AG10803 (cell line): ENCODE measurements around the gene GSG1.

ENCODE experiments used
- DNase-seq: peaks from one replicate; pipeline ENCODE4 v3.0.0; 2010; ENCODE audit warnings: low read depth
- H3K4me3 ChIP-seq: 2 replicates; pipeline ENCODE4 v1.5.1; 2011; ENCODE audit warnings: mild to moderate bottlenecking, low read length, control low read depth
- CTCF ChIP-seq: conservative IDR thresholded peaks from 2 replicates; pipeline ENCODE4 v1.5.1; 2011; ENCODE audit warnings: mild to moderate bottlenecking, low read length, control low read depth, inconsistent platforms

The GSG1 gene

GRCh38 chr12:13099844-13100604 is 3.4 kb downstream of the GSG1 start:
- DNase-seq = no peak
- peak overlapping the region; percentile 51; the same call in 1 of the 2 replicates for H3K4me3 ChIP-seq
- no peak for TF ChIP-seq CTCF

GRCh38 chr12:13099066-13099843 is 4.2 kb downstream of the GSG1 start:
- peak; percentile 46 for DNase-seq
- no peak overlapping the region for H3K4me3 ChIP-seq
- no peak for TF ChIP-seq CTCF

GRCh38 chr12:13097491-13098011 is 5.9 kb downstream of the GSG1 start:
- H3K4me3 ChIP-seq = peak overlapping the region; percentile 59
- DNase-seq = peak; percentile 44
- TF ChIP-seq CTCF = no peak

- H3K4me3 ChIP-seq = no peak overlapping the region
- DNase-seq = no peak
- TF ChIP-seq CTCF = no peak
Observed at GRCh38 chr12:13095266-13095995, 8.0 kb downstream of the GSG1 start.

- no peak for TF ChIP-seq CTCF
- DNase-seq = peak; percentile 86
- no peak overlapping the region for H3K4me3 ChIP-seq
Observed at GRCh38 chr12:13094367-13094766, 9.1 kb downstream of the GSG1 start.

- TF ChIP-seq CTCF = no peak
- DNase-seq = no peak
- H3K4me3 ChIP-seq = no peak overlapping the region
Observed at GRCh38 chr12:13093848-13094220, 9.6 kb downstream of the GSG1 start.
